GM23248 (cell line): ENCODE data around the gene TMOD4. TPM values are rescaled to one million over a fixed set of nuclear protein-coding genes. Genes with fewer than 3 reads are reported as not detected.

Experiments
- DNase-seq: peaks from one replicate; pipeline ENCODE4 v3.0.0-alpha.2; 2015
- H2AFZ ChIP-seq: fragments of 200-600 bp; sonication (generic); 2 replicates; pipeline ENCODE4 v1.6.1; 2016; ENCODE audit warnings: antibody characterized with exemption
- H3F3A ChIP-seq: fragments of 200-600 bp; sonication (generic); 2 replicates; pipeline ENCODE4 v1.6.1; 2016; ENCODE audit warnings: mild to moderate bottlenecking, antibody characterized with exemption, mixed run types; ENCODE audit not compliant: insufficient read depth
- H3K27ac ChIP-seq: fragments of 200-600 bp; sonication (generic); 2 replicates; pipeline ENCODE4 v1.5.1; 2016; ENCODE audit warnings: mild to moderate bottlenecking
- H3K27me3 ChIP-seq: fragments of 200-600 bp; sonication (generic); replicated peaks from 2 replicates; pipeline ENCODE4 v1.6.1; 2016; ENCODE audit warnings: mild to moderate bottlenecking; ENCODE audit not compliant: insufficient read depth
- H3K36me3 ChIP-seq: fragments of 200-600 bp; sonication (generic); 2 replicates; pipeline ENCODE4 v1.6.1; 2016; ENCODE audit warnings: low read depth, mild to moderate bottlenecking
- H3K4me1 ChIP-seq: fragments of 200-600 bp; sonication (generic); 2 replicates; pipeline ENCODE4 v1.6.1; 2016; ENCODE audit warnings: mild to moderate bottlenecking; ENCODE audit not compliant: insufficient read depth
- H3K4me2 ChIP-seq: fragments of 200-600 bp; sonication (generic); one replicate; pipeline ENCODE4 v1.6.1; 2016; ENCODE audit warnings: mild to moderate bottlenecking; ENCODE audit not compliant: unreplicated experiment
- H3K4me3 ChIP-seq: fragments of 200-600 bp; sonication (generic); 2 replicates; pipeline ENCODE4 v1.5.1; 2016; ENCODE audit warnings: mild to moderate bottlenecking
- H3K79me2 ChIP-seq: fragments of 200-600 bp; sonication (generic); 2 replicates; pipeline ENCODE4 v1.6.1; 2016; ENCODE audit warnings: mild to moderate bottlenecking; ENCODE audit not compliant: insufficient read depth
- H3K9ac ChIP-seq: fragments of 200-600 bp; sonication (generic); 2 replicates; pipeline ENCODE4 v1.6.1; 2016; ENCODE audit warnings: mild to moderate bottlenecking
- H3K9me2 ChIP-seq: fragments of 200-600 bp; sonication (generic); 2 replicates; pipeline ENCODE4 v1.6.1; 2016; ENCODE audit warnings: mixed run types, mild to moderate bottlenecking, moderate library complexity; ENCODE audit not compliant: insufficient read depth
- H3K9me3 ChIP-seq: fragments of 200-600 bp; sonication (generic); one replicate; pipeline ENCODE4 v1.6.1; 2017; ENCODE audit warnings: low read depth
- H4K20me1 ChIP-seq: fragments of 200-600 bp; sonication (generic); 2 replicates; pipeline ENCODE4 v1.6.0; 2016; ENCODE audit not compliant: insufficient read depth
- EZH2 ChIP-seq: fragments of 200-600 bp; sonication (generic); IDR thresholded peaks from 2 replicates; pipeline ENCODE4 v1.6.1; 2018; ENCODE audit warnings: antibody characterized with exemption, mild to moderate bottlenecking; ENCODE audit not compliant: insufficient read depth, poor library complexity, severe bottlenecking
- EZH2phosphoT487 ChIP-seq: fragments of 200-600 bp; sonication (generic); IDR thresholded peaks from 2 replicates; pipeline ENCODE4 v1.6.1; 2018; ENCODE audit warnings: antibody characterized with exemption, moderate library complexity, mild to moderate bottlenecking, low read depth; ENCODE audit not compliant: insufficient read depth
- WGBS, 2 experiments: methylation state at CpG; one replicate each; pipeline ENCODE4 v1.1.6; 2015 to 2017; ENCODE audit warnings: low lambda C conversion rate in 2 of 2, low coverage in 1 of 2; ENCODE audit errors: missing lambda C conversion rate in 2 of 2; 5-methylcytosine and 5-hydroxymethylcytosine counted together
- in situ Hi-C: fragments of 300-500 bp; cut with MboI; formaldehyde crosslinking; loops from 2 replicates; pipeline ENCODE4 v1.15.0; 2020
- polyA plus RNA-seq: library from polyadenylated mRNA; unstranded; fragments of >200 nt; fragmentation: Nextera tagmentation; extraction: Ambion mirVana; gene quantifications from 2 replicates; pipeline ENCODE4 v1.2.1, GENCODE V29; 2016
- total RNA-seq: library from RNA; depleted of rRNA; stranded (reverse); fragments of >200 nt; shearing (Covaris generic); gene quantifications from 2 replicates; pipeline ENCODE4 v1.2.3, GENCODE V29; 2014

The TMOD4 gene
- total and polyA plus RNA-seq, 2 experiments from 2014 or later = not detected

DNA sequence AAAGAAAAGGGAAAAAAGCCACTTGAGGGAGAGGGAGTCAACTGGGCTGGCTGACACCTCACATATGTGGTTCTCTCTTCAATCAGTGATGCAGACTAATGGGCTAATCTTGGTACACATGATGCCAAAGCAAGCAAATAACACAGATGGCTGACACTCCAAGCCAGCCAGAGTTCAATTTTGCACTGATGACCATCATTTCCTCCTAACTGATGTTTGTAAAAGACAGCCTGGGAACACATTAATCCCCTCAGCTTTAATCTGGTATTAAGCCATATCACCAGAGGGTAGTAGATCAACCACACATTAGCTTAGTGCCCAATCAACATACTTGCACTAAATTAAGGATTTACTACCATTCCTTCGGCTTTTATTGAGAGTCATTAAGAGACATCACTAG is 11.4 kb upstream of the TMOD4 start:
- Histone ChIP-seq H3K4me1 (peaks cover 6% of the 10 kb centered on the region), H3K27me3 (no peaks in the 10 kb centered on the region), H4K20me1 (no peaks in the 10 kb centered on the region), H3K4me2 (no peak overlapping the region), H2AFZ (no peak overlapping the region), H3K4me3 (no peak overlapping the region), H3K79me2 (peaks cover 48% of the 10 kb centered on the region), H3K9ac (no peak overlapping the region), H3K36me3 (peaks cover 30% of the 10 kb centered on the region), H3F3A (peaks cover 10% of the 10 kb centered on the region; the same call in 1 of the 2 replicates), H3K9me2 (no peaks in the 10 kb centered on the region), H3K9me3 (no peaks in the 10 kb centered on the region), H3K27ac (no peak overlapping the region)
- WGBS, 2 experiments = 98 to 100% methylated on average over 1 of the region's 1 CpG
- in situ Hi-C loops = no loop called here
- no peak for DNase-seq
- TF ChIP-seq EZH2 = no peak
- no peak for TF ChIP-seq EZH2phosphoT487

DNA sequence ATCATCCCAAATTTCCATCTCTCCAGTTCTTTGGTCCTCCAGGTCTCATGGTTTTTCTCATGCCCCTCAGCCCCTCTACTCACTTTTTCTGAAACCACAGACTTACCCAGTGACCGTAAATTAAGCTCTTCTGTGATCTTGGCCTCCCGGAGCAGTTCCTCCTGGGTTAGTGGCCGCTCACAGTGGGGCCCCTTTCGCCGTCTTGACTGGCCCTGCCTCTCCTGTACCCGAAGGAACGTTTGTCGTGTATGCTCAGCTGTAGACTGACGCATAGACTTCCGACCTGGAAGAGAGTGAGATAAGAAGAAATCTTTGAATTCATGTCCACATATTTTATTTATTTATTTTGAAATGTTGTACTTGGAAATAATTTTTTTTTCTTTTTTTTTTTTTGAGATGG is 8.4 kb upstream of the TMOD4 start:
- Histone ChIP-seq H3K36me3 (peaks cover 31% of the 10 kb centered on the region), H3K79me2 (peaks cover 35% of the 10 kb centered on the region), H3K4me3 (no peak overlapping the region), H3K9me3 (no peaks in the 10 kb centered on the region), H3K9ac (no peak overlapping the region), H2AFZ (no peak overlapping the region), H4K20me1 (no peaks in the 10 kb centered on the region), H3K9me2 (no peaks in the 10 kb centered on the region), H3K27me3 (no peaks in the 10 kb centered on the region), H3F3A (0 out of 2 replicates have a peak, but pooled peaks cover 2% of the 10 kb centered on the region), H3K4me2 (no peak overlapping the region), H3K27ac (no peak overlapping the region), H3K4me1 (peaks cover 6% of the 10 kb centered on the region)
- WGBS, 2 experiments = 98 to 99% methylated on average over 10 of the region's 10 CpGs
- DNase-seq = no peak
- in situ Hi-C loops = no loop called here
- no peak for TF ChIP-seq EZH2phosphoT487
- no peak for TF ChIP-seq EZH2

DNA sequence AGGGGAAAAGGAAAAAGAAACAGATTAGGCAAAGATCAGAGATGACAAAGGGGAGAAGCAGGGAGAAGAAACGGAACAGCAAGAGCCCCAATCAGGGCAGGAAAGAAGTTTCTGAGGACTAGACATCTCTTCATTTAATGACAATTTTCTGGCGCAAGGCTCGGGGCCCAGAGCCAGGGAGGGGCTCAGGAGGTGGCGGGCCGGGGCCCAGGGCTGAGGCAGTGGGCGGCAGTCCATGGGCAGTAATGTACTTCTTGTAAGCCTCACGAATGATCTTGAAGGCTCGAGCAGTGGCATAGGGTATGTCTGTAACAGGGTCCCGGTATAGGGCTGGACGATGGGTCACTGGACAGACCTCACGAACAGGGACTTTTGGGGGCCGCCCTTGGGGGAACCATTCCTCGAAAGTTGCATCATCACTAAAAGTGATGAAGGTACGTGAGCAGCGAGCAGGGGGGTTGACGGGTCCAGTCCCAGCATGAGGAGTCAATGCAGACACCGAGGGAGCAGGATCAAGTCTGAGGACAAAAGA is 799 bp upstream of the TMOD4 start:
- no peak overlapping the region for H3K27ac ChIP-seq
- no peak overlapping the region for H3K4me3 ChIP-seq
- 0 out of 2 replicates have a peak, but pooled peaks cover 3% of the 10 kb centered on the region for H3K4me1 ChIP-seq
- H3F3A ChIP-seq = peaks cover 14% of the 10 kb centered on the region; the same call in 1 of the 2 replicates
- H2AFZ ChIP-seq = no peak overlapping the region
- H3K9me2 ChIP-seq = no peaks in the 10 kb centered on the region
- 93 to 94% methylated on average over 14 to 17 of the region's 17 CpGs for WGBS, 2 experiments
- in situ Hi-C loops = no loop called here
- H4K20me1 ChIP-seq = no peaks in the 10 kb centered on the region
- no peak overlapping the region for H3K4me2 ChIP-seq
- peaks cover 4% of the 10 kb centered on the region; the same call in 1 of the 2 replicates for H3K36me3 ChIP-seq
- no peaks in the 10 kb centered on the region for H3K27me3 ChIP-seq
- no peaks in the 10 kb centered on the region for H3K79me2 ChIP-seq
- H3K9me3 ChIP-seq = no peaks in the 10 kb centered on the region
- DNase-seq = no peak
- no peak overlapping the region for H3K9ac ChIP-seq
- TF ChIP-seq EZH2phosphoT487 = no peak
- no peak for TF ChIP-seq EZH2

DNA sequence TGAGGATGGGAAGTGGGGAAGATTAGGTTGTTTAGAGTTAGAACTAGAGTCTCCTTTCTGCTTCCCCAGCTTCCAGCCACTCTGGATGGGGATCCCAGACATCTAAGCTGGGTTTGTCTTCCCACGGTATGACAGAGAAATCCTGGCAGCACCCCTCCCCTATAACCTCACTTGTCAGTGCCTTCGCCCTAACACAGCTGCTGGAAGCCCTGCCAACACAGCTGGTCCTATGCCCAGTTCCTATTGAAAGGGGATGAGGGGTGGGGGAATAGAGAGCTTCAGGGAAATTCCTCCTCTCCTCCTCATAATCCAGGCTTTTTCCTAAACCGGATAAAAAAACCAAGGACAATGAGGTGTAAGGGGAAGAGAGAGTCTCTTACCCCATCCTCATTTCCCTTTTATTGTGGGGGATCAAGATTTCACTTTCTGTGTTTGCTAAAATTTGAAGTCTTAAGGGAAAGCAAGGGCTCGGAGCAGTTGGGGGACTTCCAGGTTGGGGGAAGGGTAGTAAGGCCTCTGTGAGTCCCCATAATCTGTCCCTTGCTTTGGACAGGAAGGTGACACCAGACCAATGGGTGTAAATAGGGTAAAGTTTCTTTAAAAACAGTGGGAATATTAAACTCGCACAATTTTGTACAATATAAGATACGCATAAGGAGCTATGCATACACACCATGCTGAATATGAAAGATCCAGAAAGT is 590 bp downstream of the TMOD4 start:
- no peaks in the 10 kb centered on the region for H3K27me3 ChIP-seq
- H3K9ac ChIP-seq = no peak overlapping the region
- no peaks in the 10 kb centered on the region for H4K20me1 ChIP-seq
- H3K27ac ChIP-seq = no peak overlapping the region
- H3K4me2 ChIP-seq = no peak overlapping the region
- in situ Hi-C loops = no loop called here
- H2AFZ ChIP-seq = no peak overlapping the region
- H3K4me1 ChIP-seq = 0 out of 2 replicates have a peak, but pooled peaks cover 3% of the 10 kb centered on the region
- H3K9me2 ChIP-seq = no peaks in the 10 kb centered on the region
- H3K79me2 ChIP-seq = no peaks in the 10 kb centered on the region
- H3K36me3 ChIP-seq = peaks cover 4% of the 10 kb centered on the region; the same call in 1 of the 2 replicates
- H3K9me3 ChIP-seq = no peaks in the 10 kb centered on the region
- TF ChIP-seq EZH2phosphoT487 (no peak), EZH2 (no peak)
- WGBS, 2 experiments = 58 to 59% methylated on average over 6 of the region's 6 CpGs
- peaks cover 14% of the 10 kb centered on the region; the same call in 1 of the 2 replicates for H3F3A ChIP-seq
- no peak overlapping the region for H3K4me3 ChIP-seq
- DNase-seq = peak; percentile 7
